Breast epithelium (tissue), 4 donors: Measurements from ENCODE around the gene SNCA. TPM values are rescaled to one million over a fixed set of nuclear protein-coding genes. Genes with fewer than 3 reads are reported as not detected.

Experiments used
- DNase-seq, 2 donors: peaks; one replicate each; pipeline ENCODE4 v3.0.0-alpha.2; 2019; ENCODE audit warnings: low spot score in 2 of 2
- H3K27ac ChIP-seq, 2 donors: fragments of 200-600 bp; sonication (generic) in 1 of 2; one replicate each; pipeline ENCODE4 v1.5.1; 2016 to 2019; ENCODE audit warnings: mild to moderate bottlenecking in 1 of 2
- H3K27me3 ChIP-seq, 2 donors: fragments of 200-600 bp; sonication (generic) in 1 of 2; one replicate each; pipeline versions ENCODE4 v1.5.1 to v1.6.0; 2017 to 2019; ENCODE audit warnings: control low read depth in 1 of 2, mild to moderate bottlenecking in 1 of 2
- H3K36me3 ChIP-seq: fragments of 200-600 bp; one replicate; pipeline ENCODE4 v1.5.1; 2019
- H3K4me1 ChIP-seq, 2 donors: fragments of 200-600 bp; sonication (generic); one replicate each; pipeline ENCODE4 v1.5.1; 2016 to 2019; ENCODE audit warnings: control low read depth in 1 of 2
- H3K4me3 ChIP-seq, 3 donors: fragments of 200-600 bp; sonication (generic); 1 replicate in 2 of 3; 2 replicates in 1 of 3; pipeline ENCODE4 v1.5.1; 2016 to 2019; ENCODE audit warnings: mild to moderate bottlenecking in 3 of 3, moderate library complexity in 2 of 3
- H3K9me3 ChIP-seq, 2 donors: fragments of 200-600 bp; sonication (generic) in 1 of 2; one replicate each; pipeline ENCODE4 v1.5.1; 2016 to 2019; ENCODE audit warnings: control low read depth in 1 of 2
- CTCF ChIP-seq, 3 donors: fragments of 450-650 bp; IDR thresholded peaks; one replicate each; pipeline ENCODE4 v1.5.1; 2016 to 2017; ENCODE audit warnings: antibody characterized with exemption in 3 of 3, mild to moderate bottlenecking in 3 of 3, moderate library complexity in 3 of 3
- POLR2A ChIP-seq: fragments of 450-650 bp; IDR thresholded peaks from one replicate; pipeline ENCODE4 v1.6.1; 2016; ENCODE audit warnings: antibody characterized with exemption, mild to moderate bottlenecking, moderate library complexity
- POLR2AphosphoS5 ChIP-seq, 3 donors: sonication (generic); formaldehyde crosslinking; IDR thresholded peaks; one replicate each; pipeline ENCODE4 v1.6.1; 2017; ENCODE audit warnings: antibody characterized with exemption in 3 of 3
- intact Hi-C: fragments of 100-400 bp; cut with DNase I; formaldehyde crosslinking; loops from one replicate; pipeline ENCODE4 v1.15.1; 2023; ENCODE audit warnings: low total_unique reads
- total RNA-seq, 3 donors: library from RNA; depleted of rRNA; stranded (reverse); fragments of >200 nt; gene quantifications; one replicate each; pipeline ENCODE4 v1.1.0, GENCODE V29; 2016

SNCA gene
- total RNA-seq, 3 donors from 2014 or later = 12.7 to 15.7 (median 15.4) TPM

DNA sequence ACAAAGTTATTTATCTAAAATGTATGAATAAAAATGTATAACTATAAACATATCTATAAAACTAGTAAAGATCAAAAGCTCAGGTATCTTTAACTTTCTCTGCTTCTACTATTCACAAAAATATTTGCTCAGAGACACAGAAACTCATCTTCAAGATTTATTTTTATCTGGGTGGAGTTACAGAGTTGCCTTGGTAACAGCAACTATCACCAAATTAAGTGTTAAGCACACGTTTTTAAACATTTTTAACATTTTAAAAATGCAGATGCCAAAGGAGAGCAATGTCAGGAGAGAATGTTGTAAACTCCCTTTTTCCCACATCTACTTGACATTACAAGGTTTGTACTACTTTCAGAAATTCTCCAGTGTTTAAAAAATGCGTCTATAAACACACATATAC, 71.4 kb downstream of the SNCA start:
- Histone ChIP-seq H3K4me1 (no peaks in the 10 kb centered on the region), H3K27me3 (no peaks in the 10 kb centered on the region), H3K36me3 (no peaks in the 10 kb centered on the region), H3K9me3 (peaks cover 0 to 5% of the 10 kb centered on the region in 2 donors), H3K4me3 (no peak overlapping the region), H3K27ac (peak overlapping the region; percentile 15 to 37)
- DNase-seq = no peak
- intact Hi-C loops = no loop called here
- TF ChIP-seq POLR2AphosphoS5 (IDR thresholded peaks at IDR 0.05) = no peak
- TF ChIP-seq CTCF (IDR thresholded peaks at IDR 0.05) = no peak
- TF ChIP-seq POLR2A = no peak

- Histone ChIP-seq H3K27me3 (no peaks in the 10 kb centered on the region), H3K27ac (no peak overlapping the region), H3K4me1 (no peaks in the 10 kb centered on the region), H3K4me3 (no peak overlapping the region), H3K36me3 (no peaks in the 10 kb centered on the region), H3K9me3 (no peaks in the 10 kb centered on the region)
- no peak for DNase-seq
- TF ChIP-seq CTCF (IDR thresholded peaks at IDR 0.05) = no peak
- TF ChIP-seq POLR2AphosphoS5 (IDR thresholded peaks at IDR 0.05) = no peak
- TF ChIP-seq POLR2A = no peak
- intact Hi-C loops = no loop called here
These were observed 74.7 kb downstream of the SNCA start for GRCh38 chr4:89762311-89762710.

DNA sequence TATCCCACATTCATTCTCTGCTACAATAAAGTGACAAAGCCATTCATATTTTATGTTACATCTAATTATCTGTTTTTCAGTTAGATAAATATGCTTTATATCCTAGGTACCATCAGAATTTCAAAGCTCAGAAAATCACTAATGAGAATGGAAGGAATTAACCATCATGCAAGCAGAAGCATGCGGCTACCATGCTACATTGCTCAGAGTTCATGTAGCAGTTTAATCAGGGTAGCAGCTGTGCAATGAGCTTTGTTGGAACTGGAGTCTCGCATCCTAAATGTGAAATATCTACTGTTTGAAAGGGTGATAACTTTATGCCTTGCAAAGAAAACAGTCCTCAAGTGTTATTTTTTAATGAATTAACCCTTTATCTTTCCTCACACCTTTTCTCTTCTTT, 77.5 kb downstream of the SNCA start:
- no peaks in the 10 kb centered on the region for H3K4me1 ChIP-seq
- H3K27ac ChIP-seq = no peak overlapping the region
- no peaks in the 10 kb centered on the region for H3K36me3 ChIP-seq
- intact Hi-C loops = no loop called here
- H3K9me3 ChIP-seq = no peaks in the 10 kb centered on the region
- H3K27me3 ChIP-seq = no peaks in the 10 kb centered on the region
- H3K4me3 ChIP-seq = no peak overlapping the region
- DNase-seq = no peak
- TF ChIP-seq POLR2AphosphoS5 (IDR thresholded peaks at IDR 0.05) = no peak

DNA sequence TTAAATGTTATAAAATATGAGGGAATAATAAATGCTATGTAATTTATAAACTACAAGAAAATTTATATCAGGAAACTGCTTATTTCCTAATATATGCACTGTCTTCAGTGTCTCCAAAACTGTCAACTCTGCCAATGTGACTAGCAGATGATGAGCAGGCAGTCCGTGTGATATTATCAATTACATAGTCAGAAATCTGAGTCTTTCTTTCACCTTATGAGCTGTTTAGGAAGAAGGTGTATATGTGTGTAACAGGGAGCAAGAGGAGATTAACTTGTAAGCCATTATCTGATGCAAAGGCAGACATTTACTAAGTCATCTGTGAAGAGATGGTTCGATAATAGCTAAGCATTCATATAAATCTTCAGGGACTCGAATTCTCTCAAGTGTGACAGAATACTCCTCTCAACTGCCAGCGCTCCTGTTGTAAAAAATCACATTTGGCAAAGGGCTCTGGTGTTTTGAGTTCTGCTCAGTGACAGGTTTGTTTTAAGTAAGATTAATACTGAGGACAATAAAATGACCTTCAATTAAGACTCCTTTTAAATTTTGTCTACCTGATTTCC, 79.7 kb downstream of the SNCA start:
- TF ChIP-seq CTCF (IDR thresholded peaks at IDR 0.05) (no peak), POLR2AphosphoS5 (IDR thresholded peaks at IDR 0.05) (no peak), POLR2A (no peak)
- Histone ChIP-seq H3K9me3 (no peaks in the 10 kb centered on the region), H3K27me3 (no peaks in the 10 kb centered on the region), H3K4me1 (no peaks in the 10 kb centered on the region), H3K36me3 (no peaks in the 10 kb centered on the region), H3K27ac (no peak overlapping the region), H3K4me3 (no peak overlapping the region)
- no peak for DNase-seq
- intact Hi-C loops = no loop called here

GRCh38 chr4:89755220-89755619, 81.7 kb downstream of the SNCA start:
- DNase-seq = no peak
- Histone ChIP-seq H3K27me3 (no peaks in the 10 kb centered on the region), H3K4me3 (no peak overlapping the region), H3K27ac (no peak overlapping the region), H3K36me3 (no peaks in the 10 kb centered on the region), H3K4me1 (no peaks in the 10 kb centered on the region), H3K9me3 (no peaks in the 10 kb centered on the region)
- TF ChIP-seq CTCF (IDR thresholded peaks at IDR 0.05) = no peak
- TF ChIP-seq POLR2A = no peak
- no peak for TF ChIP-seq POLR2AphosphoS5 (IDR thresholded peaks at IDR 0.05)
- intact Hi-C loops = no loop called here

DNA sequence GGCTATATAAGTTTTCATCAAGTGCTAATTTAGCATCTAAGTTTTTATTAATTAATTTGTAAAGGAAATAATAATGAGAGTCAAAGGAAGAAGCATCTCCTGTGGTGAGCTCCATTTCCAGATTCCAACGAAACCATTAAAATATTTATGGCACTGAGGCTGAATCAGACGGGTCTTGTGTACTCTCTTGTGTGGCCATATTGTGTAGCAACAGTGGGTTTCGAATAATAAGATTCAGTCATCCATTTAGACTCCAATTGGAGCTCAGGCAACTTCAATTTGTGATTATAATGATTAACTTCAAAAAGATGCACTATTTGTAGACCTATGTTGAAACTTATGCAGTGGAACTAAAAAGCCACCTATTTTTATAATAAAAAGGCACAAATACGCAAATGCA, 82.4 kb downstream of the SNCA start:
- H3K27ac ChIP-seq = no peak overlapping the region
- intact Hi-C loops = no loop called here
- no peak for DNase-seq
- H3K9me3 ChIP-seq = no peaks in the 10 kb centered on the region
- H3K27me3 ChIP-seq = no peaks in the 10 kb centered on the region
- no peak overlapping the region for H3K4me3 ChIP-seq
- TF ChIP-seq CTCF (IDR thresholded peaks at IDR 0.05) (no peak), POLR2A (no peak), POLR2AphosphoS5 (IDR thresholded peaks at IDR 0.05) (no peak)
- no peaks in the 10 kb centered on the region for H3K4me1 ChIP-seq
- no peaks in the 10 kb centered on the region for H3K36me3 ChIP-seq
